ENCODE measurements around the gene PUS10.
"Not testable (repeated sequence)": the region's sequence is repeated elsewhere in the genome, so short reads cannot be mapped to it uniquely, and the experiment has no call there.

Gene PUS10

GRCh38 chr2:60905867-60906266 lies 112.2 kb downstream of the PUS10 start:
- H3K27ac Mint-ChIP-seq: peak overlapping the region; percentile 79
- DNase-seq, H3K4me3 Mint-ChIP-seq, H3K9me3 Mint-ChIP-seq, H3K27me3 Mint-ChIP-seq: not testable (repeated sequence)
- H3K4me1 Mint-ChIP-seq (ENCODE audit: low read depth): peaks cover 34% of the 10 kb centered on the region
- peaks cover 84% of the 10 kb centered on the region for H3K36me3 Mint-ChIP-seq (ENCODE audit: low read depth)

- peak overlapping the region; percentile 79 for H3K27ac Mint-ChIP-seq
- not testable (repeated sequence) for H3K4me3 Mint-ChIP-seq, H3K9me3 Mint-ChIP-seq, H3K27me3 Mint-ChIP-seq, DNase-seq
- peaks cover 68% of the 10 kb centered on the region for H3K4me1 Mint-ChIP-seq (ENCODE audit: low read depth)
- peaks cover 93% of the 10 kb centered on the region for H3K36me3 Mint-ChIP-seq (ENCODE audit: low read depth)
These were observed 116.8 kb downstream of the PUS10 start for GRCh38 chr2:60901296-60901695.

GRCh38 chr2:60899892-60900249 lies 118.2 kb downstream of the PUS10 start:
- Mint-ChIP-seq H3K27ac (peak overlapping the region; percentile 97), H3K4me1 (ENCODE audit: low read depth) (peaks cover 55% of the 10 kb centered on the region), H3K9me3 (no peaks in the 10 kb centered on the region), H3K27me3 (no peaks in the 10 kb centered on the region), H3K4me3 (peak overlapping the region; percentile 63), H3K36me3 (ENCODE audit: low read depth) (peaks cover 88% of the 10 kb centered on the region)
- no peak for DNase-seq

- peak overlapping the region; percentile 97 for H3K27ac Mint-ChIP-seq
- H3K36me3 Mint-ChIP-seq (ENCODE audit: low read depth): peaks cover 90% of the 10 kb centered on the region
- no peaks in the 10 kb centered on the region for H3K9me3 Mint-ChIP-seq
- no peak for DNase-seq
- peak overlapping the region; percentile 63 for H3K4me3 Mint-ChIP-seq
- H3K27me3 Mint-ChIP-seq: no peaks in the 10 kb centered on the region
- H3K4me1 Mint-ChIP-seq (ENCODE audit: low read depth): peaks cover 54% of the 10 kb centered on the region
These were observed 118.7 kb downstream of the PUS10 start for GRCh38 chr2:60899230-60899891.

- H3K36me3 Mint-ChIP-seq (ENCODE audit: low read depth): peaks cover 92% of the 10 kb centered on the region
- H3K4me1 Mint-ChIP-seq (ENCODE audit: low read depth): peaks cover 59% of the 10 kb centered on the region
- no peaks in the 10 kb centered on the region for H3K9me3 Mint-ChIP-seq
- DNase-seq: no peak
- no peaks in the 10 kb centered on the region for H3K27me3 Mint-ChIP-seq
- H3K4me3 Mint-ChIP-seq: no peak overlapping the region
- peak overlapping the region; percentile 97 for H3K27ac Mint-ChIP-seq
These were observed 119.5 kb downstream of the PUS10 start for GRCh38 chr2:60898567-60898966.
